Diencephalon (tissue), 1 donor: ENCODE data around the gene OR52L1. TPM values are rescaled to one million over a fixed set of nuclear protein-coding genes. Genes with fewer than 3 reads are reported as not detected.

Experiments
- small RNA-seq: library from RNA; depleted of rRNA; stranded (forward); fragments of <200 nt; gene quantifications from one replicate; pipeline ENCODE3, GENCODE V24; 2014
- total RNA-seq: library from RNA; depleted of rRNA; stranded (reverse); fragments of >200 nt; gene quantifications from one replicate; pipeline ENCODE4 v1.2.3, GENCODE V29; 2014

The OR52L1 gene
- not detected for total RNA-seq

DNA sequence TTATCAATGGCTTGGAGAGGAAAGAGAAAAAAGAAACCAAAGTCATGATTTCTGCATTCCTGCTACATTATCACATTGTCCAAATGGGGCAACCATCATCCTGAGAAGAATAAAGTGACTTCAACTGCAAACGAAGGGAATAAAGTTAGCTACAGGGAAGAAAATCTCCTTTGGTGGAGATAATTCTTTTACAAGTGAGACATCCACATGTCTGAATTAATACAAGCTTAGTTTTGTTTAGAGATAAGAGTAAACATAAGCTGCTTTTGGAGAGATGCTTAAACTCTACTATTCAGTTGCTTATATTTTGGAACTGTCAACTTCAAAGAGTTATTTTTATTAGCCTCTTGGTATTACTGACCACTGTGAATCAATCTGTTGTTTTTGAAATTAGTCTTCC, at the start of gene OR52L1:
Gene OR52L1, minus strand, starts transcription at position 101 of the 400 bp plus-strand sequence. Its CDS starts 55 bp downstream, at position 46.

DNA sequence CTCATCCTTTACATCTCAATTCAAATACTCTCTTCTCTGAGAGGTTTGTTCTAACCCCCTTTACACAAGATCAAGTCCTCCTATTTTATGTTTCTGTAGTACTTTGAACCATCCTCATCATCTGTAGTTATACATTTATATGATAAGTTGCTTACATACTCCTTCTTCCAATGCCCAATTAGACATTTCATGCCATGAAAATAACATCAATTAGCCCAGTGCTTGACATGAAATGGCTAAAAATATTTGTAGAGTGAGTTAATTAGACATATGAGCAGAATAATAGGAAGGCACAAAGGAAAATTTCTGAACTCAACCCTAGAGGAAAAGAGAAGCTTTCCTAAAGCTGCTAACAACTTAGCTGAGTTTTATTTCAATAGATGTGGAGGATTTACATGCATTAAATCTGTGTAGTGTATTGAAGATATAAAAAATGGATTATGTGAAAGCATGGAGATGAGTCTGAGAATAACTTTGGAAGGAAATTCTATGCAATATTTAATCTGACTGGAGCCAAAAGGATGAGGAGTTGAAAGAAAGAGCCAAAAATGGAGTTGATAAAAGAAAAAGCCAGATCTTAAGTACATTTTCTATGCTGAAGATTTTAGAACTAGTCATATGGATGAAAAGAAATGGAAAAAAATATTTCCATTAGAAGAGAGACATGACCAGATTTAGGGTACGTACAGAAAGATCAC, 44.1 kb upstream of the OR52L1 start, which contains the start of gene OR56A1:
Gene OR56A1, minus strand, starts transcription at position 51 of the 698 bp plus-strand sequence. CDS start 3,066 bp downstream, outside the sequence.

DNA sequence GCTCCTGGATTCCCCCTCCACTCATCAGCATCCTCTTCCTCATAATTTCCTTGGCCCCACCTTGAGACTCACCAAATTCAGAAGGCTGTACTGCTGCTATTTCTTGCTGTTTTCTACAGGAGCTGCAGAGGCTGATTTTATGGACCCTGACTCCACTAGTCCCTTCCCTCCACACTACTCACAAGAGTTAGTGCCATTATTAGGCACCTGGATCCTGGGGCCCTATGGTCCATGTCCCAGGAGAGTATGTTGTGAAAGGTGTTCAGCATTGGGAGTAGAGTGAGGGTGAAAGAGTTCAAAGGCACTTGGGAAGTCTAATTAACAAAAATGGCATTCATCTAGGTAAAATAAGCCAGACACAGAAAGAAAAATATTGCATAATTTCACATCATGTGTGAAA, 20.1 kb upstream of the OR52L1 start, which contains the start of gene OR56A4:
Gene OR56A4, minus strand, starts transcription at position 101 of the 400 bp plus-strand sequence. CDS start 3,954 bp downstream, outside the sequence.

DNA sequence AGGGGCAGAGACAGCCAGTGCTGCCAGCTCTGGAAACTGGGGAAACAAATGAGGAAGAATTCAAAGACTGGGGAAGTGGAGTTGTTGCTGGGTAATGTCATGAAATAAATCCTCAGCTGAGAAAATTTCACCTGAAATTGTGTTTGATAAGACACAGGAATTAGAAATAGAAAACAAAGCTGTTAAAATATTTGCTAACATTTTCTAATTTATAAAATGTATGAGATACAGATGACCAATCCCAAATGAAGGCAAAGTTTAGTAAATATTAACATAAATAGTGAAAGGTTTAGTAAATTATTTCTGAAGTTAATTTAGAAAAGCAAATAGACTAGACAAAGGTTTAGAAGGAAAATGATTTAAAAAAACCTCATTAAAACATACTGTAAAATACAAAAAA, 18.4 kb downstream of the OR52L1 start, which contains the start of gene OR56A5:
Gene OR56A5, minus strand, starts transcription at position 101 of the 400 bp plus-strand sequence. Its CDS starts 0 bp downstream, at position 101.

DNA sequence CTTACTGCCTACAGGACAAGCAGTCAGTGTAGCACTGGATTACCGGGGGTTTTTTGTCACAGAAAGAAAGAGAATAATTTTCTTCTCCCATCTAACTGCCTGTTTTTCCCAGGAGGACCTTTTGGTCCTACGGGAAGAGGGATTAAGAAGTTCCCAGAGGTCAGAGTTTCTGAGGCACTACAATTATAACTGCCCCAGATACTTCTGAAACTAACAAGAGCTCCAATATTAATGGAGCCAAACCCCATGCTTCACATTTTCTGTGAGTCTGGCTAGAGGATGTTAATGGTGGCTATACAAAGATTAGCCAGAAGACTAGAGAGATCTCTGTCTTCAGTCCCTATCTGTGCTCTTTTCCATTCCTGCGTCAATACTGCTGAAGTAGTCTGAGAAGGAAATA, 44.8 kb downstream of the OR52L1 start, which contains the start of gene OR56A3:
Gene OR56A3, plus strand, starts transcription at position 301 of the 400 bp plus-strand sequence. CDS start 5,096 bp downstream, outside the sequence.

Small RNA genes within 50 kb of the gene (small RNA-seq; reads per million reads assigned to genes)
- not detected for gene RNA5SP329

Other genes starting within 250 kb of the OR52L1 start
- gene OR52N4, start 232.7 kb downstream of the OR52L1 start, total RNA-seq: not detected
- gene OR52N5, start 203.6 kb downstream of the OR52L1 start, total RNA-seq: not detected
- not detected for gene OR52N1, start 195.7 kb downstream of the OR52L1 start, total RNA-seq
- not detected for gene OR52N2, start 178.1 kb downstream of the OR52L1 start, total RNA-seq
- gene OR52E6, start 145.1 kb downstream of the OR52L1 start, total RNA-seq: not detected
- gene OR52E8, start 129.3 kb downstream of the OR52L1 start, total RNA-seq: not detected
- not detected for gene OR52E4, start 106.4 kb downstream of the OR52L1 start, total RNA-seq
- gene OR52E5, start 93.8 kb downstream of the OR52L1 start, total RNA-seq: not detected
- gene OR56A3, start 44.7 kb downstream of the OR52L1 start, total RNA-seq: not detected
- not detected for gene OR56A5, start 18.5 kb downstream of the OR52L1 start, total RNA-seq
- gene OR56A4, start 20.0 kb upstream of the OR52L1 start, total RNA-seq: not detected
- 0.23 TPM for gene OR56A1, start 43.8 kb upstream of the OR52L1 start, total RNA-seq
- not detected for gene OR56B4, start 120.7 kb upstream of the OR52L1 start, total RNA-seq
- gene OR52B2, start 183.3 kb upstream of the OR52L1 start, total RNA-seq: not detected
- gene OR52W1, start 212.2 kb upstream of the OR52L1 start, total RNA-seq: not detected
- gene C11orf42, start 218.6 kb upstream of the OR52L1 start, total RNA-seq: not detected
- gene FHIP1B, start 247.7 kb upstream of the OR52L1 start, total RNA-seq: 16.1 TPM